HG03432 (cell line): ENCODE measurements around the gene RNF149.
"Not testable (repeated sequence)": the region's sequence is repeated elsewhere in the genome, so short reads cannot be mapped to it uniquely, and the experiment has no call there.

Experiments used
- ATAC-seq: cut with Tn5 transposase; IDR thresholded peaks from one replicate; pipeline ENCODE4 v1.9.1; 2021; ENCODE audit warnings: mild to moderate bottlenecking, moderate library complexity; ENCODE audit not compliant: unreplicated experiment

The RNF149 gene

GRCh38 chr2:101308432-101309210 lies at the start of gene RNF149:
TSS of gene RNF149 (minus strand) at chr2:101308701. CDS start at chr2:101308588, 113 bp downstream.
- ATAC-seq: peak; percentile 67

GRCh38 chr2:101357376-101357775 lies 48.9 kb upstream of the RNF149 start:
- no peak for ATAC-seq

- no peak for ATAC-seq
Observed at GRCh38 chr2:101356521-101356920, 48.0 kb upstream of the RNF149 start.

- no peak for ATAC-seq
Observed at GRCh38 chr2:101356055-101356454, 47.6 kb upstream of the RNF149 start.

DNA sequence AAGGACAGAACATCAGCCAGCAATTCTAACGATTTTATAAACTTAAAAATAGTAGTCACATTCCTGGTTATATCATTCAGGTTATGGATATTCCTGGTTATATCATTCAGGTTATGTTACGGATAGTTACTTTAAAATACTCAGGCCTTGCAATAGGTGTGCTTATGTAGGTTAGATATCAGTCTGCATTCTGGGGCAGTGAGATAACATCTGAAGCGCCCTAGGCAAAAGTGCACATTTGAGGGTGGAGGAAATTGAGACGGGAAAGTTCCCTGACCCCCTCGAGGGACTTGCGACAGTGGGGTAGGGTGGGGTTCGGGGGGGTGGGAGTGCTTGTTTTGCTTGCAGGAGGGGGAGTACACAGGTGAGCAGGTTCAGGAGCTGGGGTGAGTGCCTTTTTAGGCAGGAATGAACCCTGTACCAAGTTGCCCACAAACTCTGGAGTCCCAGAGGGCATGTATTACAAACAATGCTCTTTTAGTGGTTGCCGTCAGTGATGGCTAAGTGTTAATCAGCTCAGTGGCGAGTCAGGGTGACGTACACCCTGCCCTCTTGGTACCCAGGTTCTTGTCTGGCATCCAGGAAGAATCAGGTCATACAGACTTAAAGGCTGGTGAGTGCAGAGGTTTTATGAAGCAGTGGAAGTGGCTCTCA lies 47.0 kb upstream of the RNF149 start:
- ATAC-seq: no peak

DNA sequence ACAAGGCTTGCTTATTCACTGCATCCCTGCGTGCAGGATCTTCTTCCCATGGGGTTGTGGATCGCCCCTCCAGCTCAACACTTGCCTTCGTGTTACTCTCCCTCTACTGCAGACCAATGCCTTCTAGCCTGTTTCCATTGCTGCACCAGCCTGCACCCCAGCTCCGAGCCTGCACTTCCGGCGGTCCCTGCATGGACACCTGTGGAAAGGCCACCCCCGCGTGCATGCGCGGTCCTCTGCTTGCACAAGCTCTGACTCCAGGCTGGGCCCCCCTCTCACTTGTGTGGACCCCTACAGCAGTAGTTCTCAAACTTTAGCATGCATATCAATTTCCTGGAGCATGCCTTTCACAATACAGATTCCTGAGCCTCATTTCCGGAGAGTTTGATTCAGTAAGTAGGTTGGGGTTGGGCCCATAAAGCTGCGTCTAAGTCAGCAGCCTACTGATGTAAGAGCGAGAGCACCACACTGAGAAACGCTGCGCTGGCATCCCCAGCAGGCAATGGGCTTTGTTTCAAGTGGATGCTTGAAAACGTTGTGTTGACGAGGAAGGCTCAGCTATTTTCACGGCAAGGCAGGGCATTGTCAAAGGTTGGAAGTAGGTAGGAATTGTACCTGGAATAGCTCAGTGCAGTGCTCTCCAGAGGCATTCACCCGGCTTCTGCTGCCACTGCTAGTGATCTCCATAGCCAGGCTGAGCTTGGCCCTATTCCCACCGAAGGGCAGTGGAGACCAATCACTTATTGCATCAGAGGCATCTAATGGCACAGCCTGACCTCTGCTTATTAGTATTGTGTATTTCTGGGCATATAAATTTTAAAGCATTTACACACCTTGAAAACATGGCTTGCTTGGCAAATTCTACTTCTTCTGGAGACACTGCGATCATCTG lies 46.2 kb upstream of the RNF149 start:
- no peak for ATAC-seq

DNA sequence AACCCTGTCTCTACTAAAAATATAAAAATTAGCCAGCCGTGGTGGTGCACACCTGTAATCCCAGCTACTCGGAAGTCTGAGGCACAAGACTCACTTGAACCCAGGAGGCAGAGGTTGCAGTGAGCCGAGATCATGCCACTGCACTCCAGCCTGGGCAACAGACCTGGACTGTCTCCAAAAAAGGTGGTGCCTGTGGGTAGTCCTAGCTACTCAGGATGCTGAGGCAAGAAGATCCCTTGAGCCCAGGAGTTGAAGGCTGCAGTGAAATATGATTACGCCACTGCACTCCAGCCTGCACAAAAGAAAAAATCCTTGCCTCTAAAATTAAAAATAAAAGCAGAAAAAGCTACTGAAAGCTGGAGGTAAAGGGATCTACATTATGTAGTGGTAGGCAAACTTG lies 44.1 kb upstream of the RNF149 start:
- not testable (repeated sequence) for ATAC-seq

DNA sequence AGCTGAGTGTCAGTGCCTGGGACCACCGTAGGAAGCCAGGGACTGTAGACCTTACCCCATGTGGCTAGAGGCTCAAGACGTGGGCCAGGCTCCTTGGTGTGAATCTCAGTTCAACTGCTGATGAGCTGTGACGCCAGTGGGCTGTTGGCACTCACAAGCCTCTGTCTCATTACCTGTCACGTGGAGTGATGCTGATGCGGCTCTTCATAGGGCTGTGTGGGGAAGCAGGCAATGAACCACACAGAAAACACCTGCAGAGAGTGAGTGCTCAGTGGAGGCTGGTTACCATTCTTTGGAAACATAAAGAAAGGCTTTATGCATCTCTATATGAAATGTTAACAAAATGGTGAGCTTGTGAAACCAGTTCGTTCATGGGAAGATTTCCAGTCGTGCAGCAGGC lies 42.7 kb upstream of the RNF149 start:
- no peak for ATAC-seq

GRCh38 chr2:101349893-101350662 lies 41.6 kb upstream of the RNF149 start:
- no peak for ATAC-seq

GRCh38 chr2:101348883-101349282 lies 40.4 kb upstream of the RNF149 start:
- no peak for ATAC-seq

DNA sequence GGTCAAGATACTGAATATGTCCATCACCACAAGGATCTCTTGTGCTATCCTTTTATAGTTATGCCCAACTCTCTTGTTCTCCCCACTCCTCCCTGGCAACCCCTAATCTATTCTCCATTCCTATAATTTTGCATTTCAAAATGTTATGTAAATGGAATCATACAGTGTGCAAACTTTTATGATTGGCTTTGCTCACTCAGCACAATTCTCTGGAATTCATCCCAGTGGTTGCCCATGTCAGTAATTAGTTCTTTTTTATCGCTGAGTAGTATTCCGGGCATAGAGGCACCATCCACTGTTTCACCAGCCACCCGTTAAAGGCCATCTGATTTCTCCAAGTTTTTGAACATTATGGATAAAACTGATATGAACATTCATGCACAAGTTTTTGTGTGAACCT lies 38.4 kb upstream of the RNF149 start:
- no peak for ATAC-seq

- no peak for ATAC-seq
Observed at GRCh38 chr2:101344137-101344536, 35.6 kb upstream of the RNF149 start.

GRCh38 chr2:101342625-101343008 lies 34.1 kb upstream of the RNF149 start:
- no peak for ATAC-seq

GRCh38 chr2:101341901-101342624 lies 33.6 kb upstream of the RNF149 start:
- ATAC-seq: no peak

GRCh38 chr2:101341421-101341820 lies 32.9 kb upstream of the RNF149 start:
- ATAC-seq: no peak

GRCh38 chr2:101340141-101340551 lies 31.6 kb upstream of the RNF149 start:
- ATAC-seq: no peak

DNA sequence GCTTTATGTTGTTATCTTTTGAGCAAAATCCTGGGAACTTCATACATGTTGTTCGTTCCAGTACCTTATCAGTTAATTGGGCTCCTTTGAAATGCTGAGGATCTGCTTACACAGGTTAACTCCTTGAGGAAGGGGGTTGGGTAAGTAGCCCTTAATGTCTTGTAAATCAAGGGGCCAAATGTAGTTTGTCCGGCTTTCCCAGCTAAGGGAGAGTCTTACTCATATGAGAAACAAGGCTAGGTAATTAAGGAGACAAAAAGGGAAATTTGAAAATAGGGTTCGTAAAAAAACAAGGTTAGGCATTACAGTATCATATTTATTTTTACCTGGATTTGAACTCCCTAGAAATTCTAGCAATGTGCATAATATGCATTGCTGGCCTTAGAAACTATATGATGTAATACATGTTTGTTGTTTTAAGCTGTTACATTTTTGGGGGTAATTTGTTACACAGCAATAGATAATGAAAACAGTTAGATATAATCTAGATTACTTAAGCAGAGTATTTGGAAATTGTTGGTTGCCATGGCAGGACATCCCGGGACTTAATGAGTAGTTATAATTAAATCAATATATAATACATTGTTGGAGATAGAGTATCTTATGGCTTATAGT lies 30.9 kb upstream of the RNF149 start:
- ATAC-seq: no peak

DNA sequence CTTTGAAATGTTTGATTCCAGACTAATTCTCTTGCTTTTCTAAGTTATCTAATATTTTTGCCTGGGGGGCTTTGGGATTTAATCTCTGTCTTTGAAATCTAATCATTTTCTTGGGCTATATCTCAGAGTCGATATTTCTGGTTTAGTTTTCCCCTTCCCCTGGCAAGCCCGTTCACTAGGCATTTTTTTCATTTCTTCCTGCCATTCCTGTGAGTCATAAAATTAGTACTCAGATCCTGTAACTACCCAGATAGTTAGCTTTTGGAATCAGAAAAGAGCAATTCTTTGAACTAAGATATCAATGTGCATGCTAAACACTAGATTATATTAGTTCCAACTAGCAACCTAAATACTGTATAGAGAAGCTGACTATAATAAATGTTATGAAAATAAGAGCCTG lies 29.4 kb upstream of the RNF149 start:
- no peak for ATAC-seq

DNA sequence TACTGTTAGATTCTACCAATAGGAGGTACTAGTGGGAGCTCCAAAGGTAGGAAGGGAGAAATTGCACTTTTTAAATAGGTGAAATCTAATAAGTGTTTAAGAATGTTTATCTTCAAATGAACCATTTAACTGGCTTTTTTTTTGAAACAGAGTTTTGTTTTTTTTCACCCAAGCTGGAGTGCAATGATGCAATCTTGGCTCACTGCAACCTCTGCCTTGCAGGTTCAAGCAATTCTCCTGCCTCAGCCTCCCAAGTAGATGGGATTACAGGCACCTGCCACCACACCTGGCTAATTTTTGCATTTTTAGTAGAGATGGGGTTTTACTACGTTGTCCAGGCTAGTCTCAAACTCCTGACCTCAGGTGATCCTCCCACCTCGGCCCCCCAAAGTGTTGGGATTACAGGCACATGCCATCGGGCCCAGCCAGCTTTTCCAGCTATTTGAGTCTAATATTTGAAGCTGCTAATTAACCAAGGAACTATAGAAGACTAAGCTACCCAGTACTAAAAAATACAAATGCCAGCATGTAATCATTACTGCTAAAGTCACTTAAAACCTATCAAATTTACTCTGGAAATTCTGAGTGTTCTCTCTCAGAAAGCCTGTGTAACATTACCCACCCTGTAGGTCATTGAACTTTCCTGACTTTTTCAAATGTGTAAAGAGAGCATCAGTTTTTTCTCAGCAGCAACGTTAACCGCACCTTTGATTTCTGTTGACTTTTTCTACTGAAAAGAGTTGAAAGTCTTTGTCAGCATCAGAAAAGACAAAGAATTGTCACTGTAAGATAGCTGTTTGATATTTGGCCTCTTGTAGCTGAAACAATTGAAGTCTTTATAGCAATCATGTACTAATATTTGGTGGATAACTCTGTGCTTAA lies 24.6 kb upstream of the RNF149 start:
- no peak for ATAC-seq
